Inflammatory macrophage treated with lipopolysaccharide for 4 hours (primary cell): ENCODE measurements around the gene ASXL2.
A peak's percentile ranks its signal among the peaks of the same experiment; 100 is the strongest.

Experiments used
- DNase-seq: peaks from one replicate; pipeline ENCODE4 v3.0.0-alpha.2; 2020

Gene ASXL2

DNA sequence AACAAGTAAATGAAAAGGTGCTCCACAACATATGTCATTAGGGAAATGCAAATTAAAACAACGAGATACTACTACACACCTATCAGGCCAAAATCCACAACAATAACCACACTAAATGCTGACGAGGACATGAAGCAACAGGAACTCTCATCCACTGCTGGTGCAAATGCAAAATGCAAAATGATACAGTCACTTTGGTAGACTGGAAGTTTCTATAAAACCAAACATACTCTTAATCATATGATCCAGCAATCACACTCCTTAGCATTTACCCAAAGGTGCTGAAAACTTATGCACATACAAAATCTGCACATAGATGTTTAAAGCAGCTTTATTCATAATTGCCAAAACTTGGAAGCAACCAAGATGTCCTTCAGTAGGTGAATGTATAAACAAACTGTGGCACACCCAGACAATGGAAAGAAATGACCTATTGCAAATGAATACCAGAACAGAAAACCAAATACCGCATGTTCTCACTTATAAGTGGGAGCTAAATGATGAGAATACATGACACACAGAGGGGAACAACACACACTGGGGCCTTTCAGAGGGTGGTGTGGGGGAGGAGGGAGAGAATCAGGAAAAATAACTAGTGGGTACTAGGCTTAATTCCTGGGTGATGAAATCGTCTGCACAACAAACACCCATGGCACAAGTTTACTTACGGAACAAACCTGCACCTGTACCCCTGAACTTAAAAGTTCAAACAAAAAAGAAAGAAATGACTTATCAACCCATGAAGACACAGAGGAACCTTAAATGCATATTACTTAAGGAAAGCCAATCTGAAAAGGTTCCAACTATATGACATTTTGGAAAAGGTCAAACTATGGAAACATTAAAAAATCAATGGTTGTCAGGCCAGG lies 80.4 kb downstream of the ASXL2 start:
- no peak for DNase-seq

DNA sequence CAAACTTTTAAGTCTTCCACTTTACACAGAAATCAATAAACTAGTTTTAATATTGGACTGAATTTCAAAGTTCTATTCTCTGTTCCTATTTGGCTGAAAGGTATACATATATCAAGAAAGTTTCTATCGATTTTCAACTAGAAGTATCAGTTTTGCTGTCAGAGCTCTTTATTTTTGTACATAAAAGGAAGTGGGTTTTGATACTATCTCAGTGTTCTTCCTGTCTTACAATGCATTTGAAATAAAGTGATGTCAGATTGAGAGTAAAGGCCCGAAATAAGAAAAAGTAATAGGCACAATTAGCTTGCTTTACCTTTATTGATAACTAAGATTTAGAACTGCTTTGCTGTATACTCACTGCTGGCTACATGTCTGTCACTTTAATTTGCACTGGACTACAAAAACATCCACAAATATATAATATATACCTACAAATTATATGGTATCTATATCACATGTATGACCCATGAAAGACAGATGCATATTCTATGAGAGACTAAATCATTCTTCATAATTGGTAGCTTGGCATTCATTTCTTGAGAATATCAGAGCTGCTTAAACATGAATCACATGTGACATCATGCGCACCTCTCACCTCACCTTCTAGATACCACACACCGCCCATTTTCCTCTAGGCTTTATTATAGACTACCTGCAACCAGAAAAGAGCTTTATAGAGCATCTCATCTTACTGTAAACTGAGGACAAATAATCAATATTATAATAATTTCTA lies 83.6 kb downstream of the ASXL2 start:
- DNase-seq: no peak

DNA sequence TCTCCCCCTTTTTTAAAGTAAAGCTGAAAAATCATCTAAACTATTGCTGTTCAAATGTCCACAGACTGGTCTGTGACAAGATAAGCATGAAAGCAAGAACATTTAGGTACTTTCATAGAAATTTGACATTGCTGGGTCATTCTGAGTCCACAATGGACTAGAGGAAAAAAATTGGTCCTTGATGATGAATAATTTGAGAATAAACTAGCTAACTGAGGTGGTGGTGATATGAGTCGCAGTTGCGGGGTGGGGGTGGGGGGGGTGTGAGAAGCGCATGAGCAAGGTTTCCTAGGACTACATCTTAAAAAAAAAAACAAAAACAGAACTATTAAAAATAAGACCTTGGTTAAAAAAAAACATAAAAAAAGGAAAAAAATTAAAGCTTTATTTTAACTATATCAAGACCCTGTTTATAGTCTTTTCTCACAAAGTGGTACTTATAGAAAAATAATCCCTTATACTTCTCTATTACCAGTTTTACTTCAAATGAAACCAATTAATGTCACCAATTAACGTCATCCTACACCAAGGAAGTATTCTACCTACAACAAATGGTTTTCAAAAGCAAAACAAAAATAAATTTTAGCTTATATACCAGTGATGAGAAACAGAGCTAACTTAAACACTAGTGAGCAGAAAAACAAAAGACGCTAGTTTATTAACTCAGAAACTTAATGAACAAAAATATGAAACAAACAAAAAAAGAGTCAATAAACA lies 88.1 kb downstream of the ASXL2 start:
- DNase-seq: no peak

GRCh38 chr2:25788457-25788856 lies 89.8 kb downstream of the ASXL2 start:
- DNase-seq: no peak

GRCh38 chr2:25787020-25787419 lies 91.3 kb downstream of the ASXL2 start:
- DNase-seq: no peak

GRCh38 chr2:25784404-25784803 lies 93.9 kb downstream of the ASXL2 start:
- no peak for DNase-seq

- DNase-seq: no peak
Observed at GRCh38 chr2:25777077-25777476, 101.2 kb downstream of the ASXL2 start.

GRCh38 chr2:25772078-25772477 lies 106.2 kb downstream of the ASXL2 start:
- no peak for DNase-seq

GRCh38 chr2:25763575-25763974 lies 114.7 kb downstream of the ASXL2 start:
- no peak for DNase-seq

DNA sequence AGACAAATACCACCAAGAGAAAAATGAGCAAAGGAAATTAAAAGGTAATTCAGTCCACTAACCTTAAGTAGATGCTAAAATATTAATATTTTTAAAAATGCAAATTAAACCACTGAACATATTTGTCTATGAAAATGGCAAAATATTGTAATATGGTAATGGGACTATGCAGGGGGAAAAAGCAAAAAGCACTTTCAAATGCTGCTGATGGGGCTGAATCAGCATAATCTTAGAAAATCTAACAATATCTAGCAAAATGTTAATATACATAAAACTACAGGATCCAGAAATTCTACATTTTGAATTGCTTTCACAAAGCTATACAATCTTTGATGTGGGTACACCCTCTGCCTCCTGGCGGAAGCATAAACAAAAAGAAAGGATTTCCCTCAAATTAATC lies 118.0 kb downstream of the ASXL2 start:
- DNase-seq: no peak

- DNase-seq: no peak
Observed at GRCh38 chr2:25758348-25758747, 119.9 kb downstream of the ASXL2 start.

- no peak for DNase-seq
Observed at GRCh38 chr2:25757906-25758305, 120.4 kb downstream of the ASXL2 start.

DNA sequence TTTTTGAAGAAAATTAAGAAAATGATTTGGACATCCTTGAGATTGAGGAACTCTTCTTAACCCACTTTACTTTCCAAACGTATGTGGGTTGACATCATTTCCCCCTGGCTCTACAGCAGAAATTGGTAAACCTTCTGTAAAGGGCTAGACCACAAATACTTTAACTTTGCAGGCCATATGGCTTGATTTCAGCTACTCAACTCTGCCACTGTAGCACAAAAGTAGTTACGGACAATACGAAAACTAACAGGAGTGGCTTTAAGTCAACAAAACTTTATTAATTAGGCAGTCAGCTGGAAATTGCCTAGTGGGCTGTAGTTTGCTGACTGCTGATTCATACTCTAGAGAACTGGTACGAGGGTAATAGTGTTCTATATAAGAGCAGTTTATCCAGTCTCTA lies 121.8 kb downstream of the ASXL2 start:
- peak; percentile 82 for DNase-seq

DNA sequence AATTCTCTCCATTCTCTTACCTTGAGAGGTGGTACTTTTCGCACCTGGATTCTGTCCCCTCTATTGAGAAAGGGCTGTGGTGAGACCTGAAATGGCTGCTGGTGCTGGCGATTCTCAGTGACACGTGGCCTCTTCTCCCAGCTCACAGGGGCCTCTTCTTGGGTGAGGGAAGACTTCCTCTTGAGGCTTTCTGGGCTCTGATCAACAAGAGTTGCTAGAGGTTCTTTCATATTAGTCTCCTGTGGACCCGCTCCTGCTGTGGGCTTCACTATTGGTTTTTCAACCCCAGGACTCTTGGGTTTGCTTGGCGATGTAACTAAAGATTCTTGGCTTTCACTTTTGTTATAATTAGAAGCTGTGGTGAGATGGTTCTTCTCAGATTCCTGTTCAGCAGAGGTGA lies 128.6 kb downstream of the ASXL2 start:
- DNase-seq: no peak

DNA sequence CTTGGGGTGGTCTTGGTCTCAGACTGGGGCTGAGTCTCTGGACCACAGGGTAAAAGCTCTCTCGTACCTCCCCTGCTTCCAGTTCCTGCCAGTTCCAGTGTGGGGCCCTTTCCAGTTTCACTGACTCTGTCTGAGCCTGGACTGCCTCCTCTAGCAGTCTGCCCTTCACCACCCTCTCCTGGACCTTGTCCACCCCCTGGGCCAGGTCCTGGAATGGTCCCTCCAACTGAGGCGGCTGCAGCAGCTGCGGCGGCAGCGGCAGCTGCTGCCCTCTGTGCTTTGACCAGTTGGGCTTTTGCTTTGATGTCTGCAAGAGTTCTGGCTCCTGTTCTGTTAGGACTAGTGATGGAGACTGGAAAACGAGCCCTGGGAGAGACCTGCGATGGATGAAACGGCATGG lies 134.2 kb downstream of the ASXL2 start:
- DNase-seq: no peak

GRCh38 chr2:25743132-25743830 lies 135.0 kb downstream of the ASXL2 start:
- peak; percentile 21 for DNase-seq

- DNase-seq: no peak
Observed at GRCh38 chr2:25742501-25742900, 135.8 kb downstream of the ASXL2 start.

DNA sequence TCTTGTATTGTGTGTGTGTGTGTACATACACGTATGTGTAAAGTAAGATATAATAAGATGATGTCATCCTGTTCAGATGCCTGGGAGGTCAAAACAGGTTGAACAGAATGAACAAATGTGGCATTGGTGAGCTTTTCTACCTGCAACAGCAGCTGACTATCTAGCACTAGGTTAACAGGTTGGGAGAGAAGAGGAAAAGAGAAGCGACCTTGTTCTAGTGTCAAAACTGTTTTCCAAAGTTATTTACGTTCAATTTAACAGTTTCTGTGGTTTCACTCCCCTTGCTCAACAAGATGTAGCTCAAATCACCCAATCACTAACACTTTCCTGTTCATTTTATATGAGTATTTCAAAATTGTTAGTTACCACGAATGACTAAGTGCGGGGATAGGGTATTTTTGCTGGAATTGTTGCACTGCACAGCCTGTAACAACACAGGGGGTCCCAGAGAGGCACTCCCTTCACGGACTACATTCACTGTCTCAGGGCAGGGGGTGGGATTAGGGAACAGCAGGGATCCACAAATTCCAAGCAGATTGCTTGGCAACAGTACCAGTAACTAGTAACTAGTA lies 137.4 kb downstream of the ASXL2 start:
- DNase-seq: peak; percentile 26

DNA sequence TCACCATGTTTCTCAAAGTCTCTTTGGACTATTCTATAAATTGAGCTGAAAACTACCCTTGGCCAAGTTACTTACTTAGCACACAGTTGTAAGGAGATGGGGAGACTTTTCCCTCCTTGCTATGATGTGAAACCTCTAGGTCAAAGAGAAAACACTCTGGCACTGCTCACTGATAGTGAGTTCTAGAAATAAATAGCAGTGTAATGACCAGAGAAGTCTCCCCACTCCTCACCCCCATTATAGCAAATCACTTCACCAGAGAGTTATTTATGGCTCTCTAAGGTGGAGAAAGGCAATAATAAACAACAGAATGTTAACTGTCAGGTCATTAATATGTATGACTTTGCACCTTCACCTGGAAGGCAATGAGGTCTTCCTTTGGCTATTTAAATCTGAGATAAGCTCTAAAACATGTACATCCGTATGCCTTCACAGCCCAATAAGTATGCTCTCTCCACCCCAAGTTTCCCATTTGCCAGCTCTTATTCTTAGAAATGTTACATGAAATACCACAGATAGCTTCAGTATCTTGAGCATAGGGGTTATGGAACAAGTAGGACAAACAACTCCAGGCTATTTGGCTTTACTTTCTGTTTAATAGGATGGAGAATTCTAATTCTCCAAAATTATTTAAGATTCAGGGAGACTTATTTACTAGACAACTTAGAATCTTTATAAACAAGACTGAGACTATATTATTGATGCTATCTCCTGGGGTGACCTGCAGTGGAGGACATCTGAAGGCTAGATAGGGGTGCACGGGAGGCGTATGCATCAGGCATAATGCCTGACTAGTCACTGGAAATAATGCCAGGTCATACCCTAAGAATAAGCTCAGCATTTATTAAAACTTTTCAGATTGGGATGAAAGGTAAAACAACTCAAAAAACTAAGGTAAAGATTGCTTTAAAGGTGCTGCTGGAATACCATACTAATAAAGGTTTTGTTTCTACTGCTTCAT lies 139.6 kb downstream of the ASXL2 start:
- DNase-seq: no peak

- DNase-seq: no peak
Observed at GRCh38 chr2:25736899-25737515, 141.3 kb downstream of the ASXL2 start.

DNA sequence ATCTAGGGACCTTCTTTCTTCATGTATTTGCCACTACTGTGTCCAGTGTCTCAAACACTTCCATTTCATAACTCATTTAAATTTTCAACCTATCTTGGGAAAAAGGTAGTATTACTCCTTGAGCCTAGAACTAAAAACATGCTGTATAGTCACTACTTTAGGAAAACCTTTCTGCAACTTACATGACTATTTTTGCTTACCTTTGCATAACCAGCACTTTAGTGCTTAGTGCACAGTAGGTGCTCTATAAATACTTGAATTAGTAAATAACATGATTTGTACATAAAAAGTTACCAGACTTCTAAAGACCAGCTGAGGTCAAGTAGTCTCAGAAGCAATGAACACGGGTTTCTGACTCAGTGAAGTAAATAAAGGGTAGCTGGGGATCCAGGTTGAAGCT lies 142.5 kb downstream of the ASXL2 start:
- DNase-seq: no peak
